Sigmoid colon (tissue), 7 donors: ENCODE results near the gene C1QL2. TPM values are rescaled to one million over a fixed set of nuclear protein-coding genes. Genes with fewer than 3 reads are reported as not detected.

ENCODE experiments used
- DNase-seq: peaks from one replicate; pipeline ENCODE4 v3.0.0-alpha.2; 2019
- H3K27ac ChIP-seq, 4 donors: fragments of 200-600 bp; sonication (generic); one replicate each; pipeline ENCODE4 v1.5.1; 2016 to 2019; ENCODE audit warnings: mild to moderate bottlenecking in 1 of 4
- H3K27me3 ChIP-seq, 3 donors: fragments of 200-600 bp; sonication (generic); one replicate each; pipeline ENCODE4 v1.5.1; 2019; ENCODE audit warnings: mild to moderate bottlenecking in 1 of 3
- H3K36me3 ChIP-seq, 4 donors: fragments of 200-600 bp; sonication (generic); one replicate each; pipeline ENCODE4 v1.5.1; 2016 to 2019
- H3K4me1 ChIP-seq, 4 donors: fragments of 200-600 bp; sonication (generic); one replicate each; pipeline ENCODE4 v1.5.1; 2017 to 2019
- H3K4me3 ChIP-seq, 4 donors: fragments of 200-600 bp; sonication (generic); one replicate each; pipeline ENCODE4 v1.5.1; 2017 to 2019; ENCODE audit warnings: mild to moderate bottlenecking in 2 of 4, moderate library complexity in 1 of 4
- H3K9me3 ChIP-seq, 4 donors: fragments of 200-600 bp in 3 of 4; sonication (generic) in 3 of 4; one replicate each; pipeline versions ENCODE4 v1.5.1 to v1.6.1; 2013 to 2019
- CTCF ChIP-seq, 4 experiments: fragments of 450-650 bp in 3 of 4; fragments of 200-600 bp in 1 of 4; IDR thresholded peaks; one replicate each; pipeline ENCODE4 v1.5.1; 2016 to 2019; ENCODE audit warnings: antibody characterized with exemption in 4 of 4, mild to moderate bottlenecking in 3 of 4, moderate library complexity in 2 of 4
- EP300 ChIP-seq, 4 donors: sonication (generic); formaldehyde crosslinking; IDR thresholded peaks; one replicate each; pipeline ENCODE4 v1.6.1; 2017; ENCODE audit warnings: antibody characterized with exemption in 4 of 4
- POLR2A ChIP-seq, 2 donors: fragments of 450-650 bp; IDR thresholded peaks; one replicate each; pipeline ENCODE4 v1.6.1; 2016; ENCODE audit warnings: antibody characterized with exemption in 2 of 2, mild to moderate bottlenecking in 2 of 2, moderate library complexity in 2 of 2
- POLR2AphosphoS5 ChIP-seq, 4 donors: sonication (generic); formaldehyde crosslinking; IDR thresholded peaks; one replicate each; pipeline ENCODE4 v1.6.1; 2017; ENCODE audit warnings: antibody characterized with exemption in 4 of 4
- WGBS, 2 donors: extraction: QIAGEN DNeasy Blood & Tissue Kit; methylation state at CpG; one replicate each; pipeline ENCODE4 v1.1.7; 2013; 5-methylcytosine and 5-hydroxymethylcytosine counted together
- intact Hi-C: fragments of 100-400 bp; cut with DNase I; formaldehyde crosslinking; loops from one replicate; pipeline ENCODE4 v1.15.1; 2023
- polyA plus RNA-seq, 3 donors: library from polyadenylated mRNA; stranded (reverse); fragments of 200-250 nt; gene quantifications; one replicate each; pipeline ENCODE4 v1.2.3, GENCODE V29; 2013
- total RNA-seq, 4 donors: library from RNA; depleted of rRNA; stranded (reverse); fragments of >200 nt; gene quantifications; one replicate each; pipeline ENCODE4 v1.1.0, GENCODE V29; 2016
- donor health status: healthy with polysubstance abuse.
- donor health status: Bipolar disorder and iron deficiency.
- donor health status: healthy.

Gene C1QL2
- total and polyA plus RNA-seq, 7 donors, result not detected

- intact Hi-C loops, result no loop called here
- WGBS, 2 donors, result 34 to 56% methylated on average over 11 of the region's 11 CpGs
These were observed 15.7 kb downstream of the C1QL2 start for GRCh38 chr2:119142824-119143223.

GRCh38 chr2:119137502-119137901 lies 21.0 kb downstream of the C1QL2 start:
- H3K27ac ChIP-seq, result no peak overlapping the region
- no peak for DNase-seq
- intact Hi-C loops, result no loop called here
- peaks cover 0 to 15% (median 6%) of the 10 kb centered on the region in 3 donors for H3K27me3 ChIP-seq
- H3K9me3 ChIP-seq, result no peaks in the 10 kb centered on the region
- no peaks in the 10 kb centered on the region for H3K4me1 ChIP-seq
- no peak overlapping the region for H3K4me3 ChIP-seq
- TF ChIP-seq POLR2A (IDR thresholded peaks at IDR 0.05) (no peak), EP300 (IDR thresholded peaks at IDR 0.05) (no peak)
- 67 to 77% methylated on average over 11 of the region's 11 CpGs for WGBS, 2 donors
- no peaks in the 10 kb centered on the region for H3K36me3 ChIP-seq

More at GRCh38 chr2:119142824-119143223, 15.7 kb downstream of the C1QL2 start:
- Histone ChIP-seq H3K4me1 (no peaks in the 10 kb centered on the region), H3K27ac (no peak overlapping the region), H3K9me3 (no peaks in the 10 kb centered on the region), H3K4me3 (no peak overlapping the region), H3K27me3 (no peaks in the 10 kb centered on the region), H3K36me3 (no peaks in the 10 kb centered on the region)
- DNase-seq, result no peak
- TF ChIP-seq CTCF (IDR thresholded peaks at IDR 0.05) (no peak), EP300 (IDR thresholded peaks at IDR 0.05) (no peak), POLR2A (IDR thresholded peaks at IDR 0.05) (no peak), POLR2AphosphoS5 (IDR thresholded peaks at IDR 0.05) (no peak)

GRCh38 chr2:119136872-119137271 lies 21.7 kb downstream of the C1QL2 start:
- Histone ChIP-seq H3K9me3 (no peaks in the 10 kb centered on the region), H3K36me3 (no peaks in the 10 kb centered on the region), H3K27me3 (peaks cover 0 to 15% (median 6%) of the 10 kb centered on the region in 3 donors), H3K4me3 (no peak overlapping the region), H3K4me1 (no peaks in the 10 kb centered on the region), H3K27ac (no peak overlapping the region)
- TF ChIP-seq POLR2A (IDR thresholded peaks at IDR 0.05) (no peak), CTCF (IDR thresholded peaks at IDR 0.05) (no peak), EP300 (IDR thresholded peaks at IDR 0.05) (no peak), POLR2AphosphoS5 (IDR thresholded peaks at IDR 0.05) (no peak)
- no peak for DNase-seq
- intact Hi-C loops, result no loop called here
- WGBS, 2 donors, result 70 to 83% methylated on average over 8 of the region's 8 CpGs

- intact Hi-C loops, result no loop called here
- Histone ChIP-seq H3K36me3 (no peaks in the 10 kb centered on the region), H3K27me3 (peaks cover 0 to 15% (median 6%) of the 10 kb centered on the region in 3 donors), H3K9me3 (no peaks in the 10 kb centered on the region), H3K4me1 (no peaks in the 10 kb centered on the region), H3K27ac (no peak overlapping the region), H3K4me3 (no peak overlapping the region)
- 36 to 59% methylated on average over 7 of the region's 7 CpGs for WGBS, 2 donors
- no peak for TF ChIP-seq EP300 (IDR thresholded peaks at IDR 0.05)
- no peak for TF ChIP-seq CTCF (IDR thresholded peaks at IDR 0.05)
- TF ChIP-seq POLR2AphosphoS5 (IDR thresholded peaks at IDR 0.05), result no peak
- no peak for TF ChIP-seq POLR2A (IDR thresholded peaks at IDR 0.05)
- no peak for DNase-seq
These were observed 22.5 kb downstream of the C1QL2 start for GRCh38 chr2:119136093-119136492.

- H3K4me3 ChIP-seq, result no peak overlapping the region
- no peak overlapping the region for H3K27ac ChIP-seq
- H3K9me3 ChIP-seq, result no peaks in the 10 kb centered on the region
- intact Hi-C loops, result no loop called here
- no peaks in the 10 kb centered on the region for H3K36me3 ChIP-seq
- WGBS, 2 donors, result 68 to 76% methylated on average over 10 of the region's 10 CpGs
- no peaks in the 10 kb centered on the region for H3K4me1 ChIP-seq
- TF ChIP-seq POLR2AphosphoS5 (IDR thresholded peaks at IDR 0.05) (no peak), POLR2A (IDR thresholded peaks at IDR 0.05) (no peak), EP300 (IDR thresholded peaks at IDR 0.05) (no peak), CTCF (IDR thresholded peaks at IDR 0.05) (no peak)
- H3K27me3 ChIP-seq, result peaks cover 0 to 25% (median 6%) of the 10 kb centered on the region in 3 donors
- DNase-seq, result no peak
These were observed 23.8 kb downstream of the C1QL2 start for GRCh38 chr2:119134775-119135174.
